ENCODE data around the gene XRN1.

- TF ChIP-seq CTCF (IDR thresholded peaks at IDR 0.05; ENCODE audit: low read depth, low read length, poor library complexity, severe bottlenecking) (no peak), EZH2phosphoT487 (IDR thresholded peaks at IDR 0.05; ENCODE audit: borderline replicate concordance, low read length) (no peak)
These were observed 177.4 kb downstream of the XRN1 start for GRCh38 chr3:142270407-142270806.

Data from DOHH2 (cell line).